BJ (cell line): ENCODE results near the gene MCEMP1. TPM values are rescaled to one million over a fixed set of nuclear protein-coding genes. Genes with fewer than 3 reads are reported as not detected.

ENCODE experiments used
- CTCF ChIA-PET: fragments of 350-600 bp; formaldehyde crosslinking; extraction: SDS; loops from one replicate; lab custom pipeline; 2021; ENCODE audit warnings: antibody characterized with exemption, inconsistent platforms; lab: Yijun Ruan, JAX
- POLR2A ChIA-PET: fragments of 300-600 bp; sonication (Branson Sonifier 250); formaldehyde crosslinking; extraction: SDS; loops from one replicate; lab custom pipeline; 2021; ENCODE audit warnings: antibody characterized with exemption; lab: Charles Lee
- DNase-seq: peaks from one replicate; pipeline ENCODE4 v3.0.0-alpha.2; 2011; ENCODE audit warnings: low read depth
- H3K27me3 ChIP-seq: 2 replicates; pipeline ENCODE4 v1.6.0; 2011; ENCODE audit warnings: low read length; ENCODE audit not compliant: control insufficient read depth, insufficient read depth
- H3K36me3 ChIP-seq: 2 replicates; pipeline ENCODE4 v1.5.1; 2011; ENCODE audit warnings: low read length; ENCODE audit not compliant: control insufficient read depth, insufficient read depth
- H3K4me3 ChIP-seq: 2 replicates; pipeline ENCODE4 v1.5.1; 2011; ENCODE audit warnings: low read depth, mild to moderate bottlenecking, control low read depth, low read length
- CTCF ChIP-seq: IDR thresholded peaks from 2 replicates; pipeline ENCODE4 v1.5.1; 2011; ENCODE audit warnings: low read depth, mild to moderate bottlenecking, control low read depth, inconsistent platforms, low read length, moderate library complexity; ENCODE audit not compliant: insufficient read depth
- polyA plus RNA-seq: library from polyadenylated mRNA; depleted of rRNA; stranded (reverse); fragments of >200 nt; gene quantifications from 2 replicates; pipeline ENCODE4 v1.2.3, GENCODE V29; 2011

Gene MCEMP1
- polyA plus RNA-seq, 1 experiment, result not detected

- ChIA-PET CTCF (interaction anchor here (4.1 kb wide), 1 partner anchor 16 kb away, joined by 20 read pairs; the partner anchor contains the start of gene TRAPPC5), POLR2A (no interaction called here)
- Histone ChIP-seq H3K4me3 (no peak overlapping the region), H3K36me3 (no peaks in the 10 kb centered on the region), H3K27me3 (no peaks in the 10 kb centered on the region; the same call in 1 of the 2 replicates)
- no peak for DNase-seq
- TF ChIP-seq CTCF, result no peak
Observed at GRCh38 chr19:7697721-7698287, 20.9 kb downstream of the MCEMP1 start.

GRCh38 chr19:7698583-7698982, 21.7 kb downstream of the MCEMP1 start:
- no peaks in the 10 kb centered on the region for H3K36me3 ChIP-seq
- H3K4me3 ChIP-seq, result no peak overlapping the region
- DNase-seq, result no peak
- ChIA-PET POLR2A (interaction anchor here (0.5 kb wide), 1 partner anchor 47 kb away, joined by 3 read pairs; no protein-coding TSS in a partner anchor), CTCF (interaction anchor here (4.1 kb wide), 1 partner anchor 17 kb away, joined by 20 read pairs; the partner anchor contains the start of gene TRAPPC5)
- H3K27me3 ChIP-seq, result no peaks in the 10 kb centered on the region; the same call in 1 of the 2 replicates
- no peak for TF ChIP-seq CTCF

GRCh38 chr19:7699003-7699402, 22.1 kb downstream of the MCEMP1 start:
- CTCF ChIA-PET, result interaction anchor here (4.1 kb wide), 1 partner anchor 18 kb away, joined by 20 read pairs; the partner anchor contains the start of gene TRAPPC5
- Histone ChIP-seq H3K36me3 (no peaks in the 10 kb centered on the region), H3K27me3 (no peaks in the 10 kb centered on the region; the same call in 1 of the 2 replicates), H3K4me3 (no peak overlapping the region)
- no peak for TF ChIP-seq CTCF
- POLR2A ChIA-PET, result no interaction called here
- DNase-seq, result no peak

GRCh38 chr19:7699417-7700401, 22.8 kb downstream of the MCEMP1 start:
- DNase-seq, result no peak
- Histone ChIP-seq H3K36me3 (no peaks in the 10 kb centered on the region), H3K4me3 (no peak overlapping the region), H3K27me3 (no peaks in the 10 kb centered on the region; the same call in 1 of the 2 replicates)
- ChIA-PET POLR2A (no interaction called here), CTCF (interaction anchor here (0.9 to 4.1 kb wide), 2 partner anchors 18 to 19 kb away, joined by 3 to 20 read pairs; partner anchors contain the start of gene TRAPPC5)
- no peak for TF ChIP-seq CTCF
